GM13976 (cell line): ENCODE data around the gene ANXA10.

Experiments used
- DNase-seq: peaks from one replicate; pipeline ENCODE4 v3.0.0; 2012; ENCODE audit warnings: low spot score
- CTCF ChIP-seq: IDR thresholded peaks from 2 replicates; pipeline ENCODE4 v1.5.1; 2012; ENCODE audit warnings: borderline replicate concordance, mild to moderate bottlenecking; ENCODE audit not compliant: insufficient read depth; ENCODE audit errors: extremely low read depth, missing control alignments, control extremely low read depth
- in situ Hi-C: fragments of 300-500 bp; cut with MboI; formaldehyde crosslinking; loops from one replicate; pipeline ENCODE4 v1.12.0; 2022; ENCODE audit warnings: low sequenced_read_pairs, mixed read lengths, inconsistent platforms; ENCODE audit not compliant: unreplicated experiment

The ANXA10 gene

GRCh38 chr4:168120811-168121210 is 28.5 kb downstream of the ANXA10 start:
- DNase-seq, result no peak
- in situ Hi-C loops, result no loop called here
- TF ChIP-seq CTCF, result no peak

GRCh38 chr4:168124008-168124641 is 31.8 kb downstream of the ANXA10 start:
- in situ Hi-C loops, result no loop called here
- no peak for TF ChIP-seq CTCF
- no peak for DNase-seq

DNA sequence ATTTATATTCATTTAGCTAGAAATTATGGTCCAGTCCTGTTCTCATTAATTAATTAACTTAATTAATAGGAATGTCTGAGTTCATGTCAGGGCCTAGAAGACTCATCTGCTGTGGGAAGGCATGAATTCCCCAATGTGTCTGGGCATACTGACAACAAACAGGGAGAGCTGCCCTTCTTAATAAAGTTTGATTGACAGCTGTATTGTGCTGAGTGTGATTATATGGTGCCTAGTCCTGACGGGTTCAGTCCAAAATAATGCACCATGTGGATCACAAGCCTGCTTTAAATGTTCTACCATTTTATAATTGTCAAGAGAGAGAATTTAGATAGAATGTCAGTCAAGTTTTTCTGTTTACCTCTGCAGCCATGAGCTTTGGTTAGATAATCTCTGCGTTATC is 34.6 kb downstream of the ANXA10 start:
- no peak for DNase-seq
- TF ChIP-seq CTCF, result no peak
- in situ Hi-C loops, result no loop called here

- DNase-seq, result no peak
- in situ Hi-C loops, result no loop called here
- TF ChIP-seq CTCF, result no peak
These were observed 36.3 kb downstream of the ANXA10 start for GRCh38 chr4:168128601-168129000.

GRCh38 chr4:168129046-168129772 is 36.9 kb downstream of the ANXA10 start:
- TF ChIP-seq CTCF, result no peak
- DNase-seq, result no peak
- in situ Hi-C loops, result no loop called here

DNA sequence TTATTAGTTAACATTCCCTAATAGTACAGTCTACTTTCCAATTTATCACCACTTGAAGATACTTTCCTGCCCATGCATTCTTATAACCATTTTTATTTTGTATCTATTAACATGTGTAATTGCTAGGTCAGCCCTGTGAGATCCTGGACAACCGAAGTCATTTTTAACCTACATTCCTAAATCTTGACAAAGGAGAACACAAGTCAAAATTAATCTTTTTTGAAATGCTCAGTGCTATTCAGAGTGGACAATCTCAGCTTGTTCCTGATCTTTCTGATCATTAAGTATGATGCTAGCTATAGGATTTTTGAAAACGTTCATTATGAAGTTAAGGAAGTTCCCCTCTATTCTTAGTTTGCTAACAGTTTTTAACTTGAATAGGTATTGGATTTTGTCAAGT is 37.5 kb downstream of the ANXA10 start:
- no peak for TF ChIP-seq CTCF
- no peak for DNase-seq
- in situ Hi-C loops, result no loop called here
